ENCODE measurements around the gene HLA-DPB1.

GRCh38 chr6:33095681-33096080 is 19.9 kb downstream of the HLA-DPB1 start:
- no peak for TF ChIP-seq CTCF (conservative IDR thresholded peaks at IDR 0.05 in 1 of 2, IDR thresholded peaks at IDR 0.05 in 1 of 2; ENCODE audit: low read depth in 1 of 2, low read length in 2 of 2)
- no peak for TF ChIP-seq EZH2 (IDR thresholded peaks at IDR 0.05; ENCODE audit: low read length, missing control alignments)
